Left ventricle myocardium inferior (tissue), 1 donor: ENCODE data around the gene MAGI2. TPM values are rescaled to one million over a fixed set of nuclear protein-coding genes. Genes with fewer than 3 reads are reported as not detected.

ENCODE experiments used
- DNase-seq: peaks from one replicate; pipeline ENCODE4 v3.0.0-alpha.2; 2020
- H3K27ac ChIP-seq: fragments of 200-600 bp; replicated peaks from 2 replicates; pipeline ENCODE4 v1.8.0; 2021
- H3K27me3 ChIP-seq: fragments of 200-600 bp; 2 replicates; pipeline ENCODE4 v1.8.0; 2021; ENCODE audit warnings: low read depth
- H3K36me3 ChIP-seq: fragments of 200-600 bp; 2 replicates; pipeline ENCODE4 v1.8.0; 2021
- H3K4me1 ChIP-seq: fragments of 200-600 bp; 2 replicates; pipeline ENCODE4 v1.8.0; 2021
- H3K4me3 ChIP-seq: fragments of 200-600 bp; 2 replicates; pipeline ENCODE4 v1.8.0; 2021; ENCODE audit warnings: mild to moderate bottlenecking, moderate library complexity
- H3K9me3 ChIP-seq: fragments of 200-600 bp; replicated peaks from 2 replicates; pipeline ENCODE4 v1.8.0; 2021
- intact Hi-C: fragments of 100-400 bp; cut with micrococcal nuclease; formaldehyde crosslinking; loops from one replicate; pipeline ENCODE4 v1.11.0; 2022
- total RNA-seq: library from RNA; stranded (reverse); fragmentation: NEBNext Ultra II Directional; extraction: Animal tissue kit (Norgen Biotek cat#: 25700); gene quantifications from one replicate; pipeline ENCODE4 v1.2.1, GENCODE V29; 2021
- TF ChIP-seq, protein P1 (sequence below): fragments of 200-600 bp; IDR thresholded peaks from 2 replicates; pipeline ENCODE4 v1.8.0; 2021; ENCODE audit warnings: antibody characterized with exemption, mild to moderate bottlenecking, borderline replicate concordance
- donor health status: DM: no; HTN: yes; CAD: no; lungs with severe emphysema.

The MAGI2 gene
- total RNA-seq, 1 donor from 2014 or later: 4.5 TPM

DNA sequence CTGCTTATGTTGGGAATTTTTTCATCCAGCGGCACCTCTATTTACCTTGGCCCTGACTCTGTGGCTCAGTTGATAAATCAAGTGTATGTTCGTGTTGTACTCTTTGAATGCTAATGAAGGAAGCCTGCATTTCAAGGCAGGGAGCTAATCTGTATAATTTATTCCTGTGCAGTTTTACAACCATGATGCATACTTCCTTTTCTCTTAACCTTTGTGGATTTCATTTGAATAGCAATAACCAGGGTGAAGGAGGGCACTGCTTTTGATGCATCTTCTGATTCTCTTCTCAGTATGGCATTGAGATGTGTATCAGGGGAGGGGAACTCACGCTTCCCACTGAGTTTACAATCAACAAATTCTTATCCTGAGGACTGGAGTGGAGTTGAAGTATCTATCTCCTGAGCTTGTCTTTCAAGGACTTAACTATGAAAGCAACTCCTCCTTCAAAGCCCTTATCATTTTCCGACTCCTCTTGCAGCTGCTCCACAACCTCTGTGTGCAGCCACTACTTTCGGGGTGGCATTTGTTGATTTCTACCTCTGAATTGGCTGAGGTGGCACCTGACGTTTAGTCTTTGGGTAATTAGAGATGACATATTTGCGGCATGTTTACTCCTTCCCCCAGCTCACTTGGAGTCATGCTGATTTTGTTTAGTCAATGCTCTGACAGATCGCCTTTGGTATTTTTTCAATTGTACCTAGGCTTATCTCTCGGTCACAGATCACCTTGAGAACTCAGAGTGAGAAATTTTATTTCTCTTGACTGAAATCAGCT lies 1379.7 kb downstream of the MAGI2 start:
- Histone ChIP-seq H3K27me3 (no peaks in the 10 kb centered on the region), H3K27ac (no peak overlapping the region), H3K4me3 (no peak overlapping the region), H3K4me1 (no peaks in the 10 kb centered on the region), H3K9me3 (no peaks in the 10 kb centered on the region), H3K36me3 (no peaks in the 10 kb centered on the region)
- no peak for DNase-seq
- TF ChIP-seq, protein P1, sequence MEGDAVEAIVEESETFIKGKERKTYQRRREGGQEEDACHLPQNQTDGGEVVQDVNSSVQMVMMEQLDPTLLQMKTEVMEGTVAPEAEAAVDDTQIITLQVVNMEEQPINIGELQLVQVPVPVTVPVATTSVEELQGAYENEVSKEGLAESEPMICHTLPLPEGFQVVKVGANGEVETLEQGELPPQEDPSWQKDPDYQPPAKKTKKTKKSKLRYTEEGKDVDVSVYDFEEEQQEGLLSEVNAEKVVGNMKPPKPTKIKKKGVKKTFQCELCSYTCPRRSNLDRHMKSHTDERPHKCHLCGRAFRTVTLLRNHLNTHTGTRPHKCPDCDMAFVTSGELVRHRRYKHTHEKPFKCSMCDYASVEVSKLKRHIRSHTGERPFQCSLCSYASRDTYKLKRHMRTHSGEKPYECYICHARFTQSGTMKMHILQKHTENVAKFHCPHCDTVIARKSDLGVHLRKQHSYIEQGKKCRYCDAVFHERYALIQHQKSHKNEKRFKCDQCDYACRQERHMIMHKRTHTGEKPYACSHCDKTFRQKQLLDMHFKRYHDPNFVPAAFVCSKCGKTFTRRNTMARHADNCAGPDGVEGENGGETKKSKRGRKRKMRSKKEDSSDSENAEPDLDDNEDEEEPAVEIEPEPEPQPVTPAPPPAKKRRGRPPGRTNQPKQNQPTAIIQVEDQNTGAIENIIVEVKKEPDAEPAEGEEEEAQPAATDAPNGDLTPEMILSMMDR: no peak
- intact Hi-C loops: no loop called here

DNA sequence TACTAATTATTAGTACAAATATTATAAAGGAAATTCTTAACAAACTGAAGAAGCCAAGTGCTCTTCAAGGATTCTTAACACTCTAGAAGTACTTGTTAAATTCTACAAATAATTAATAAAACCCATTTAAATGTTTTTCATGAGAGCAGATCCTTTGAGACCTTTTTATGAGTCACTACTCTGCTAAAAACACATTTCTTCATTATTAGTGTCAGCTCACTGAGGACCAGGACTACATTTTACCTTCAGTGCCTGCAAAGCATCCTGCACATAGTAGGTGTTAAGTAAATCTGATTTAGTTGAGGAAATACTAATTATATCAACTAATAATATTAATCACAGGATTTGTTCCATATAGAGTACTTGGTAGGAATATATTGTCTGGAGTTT lies 1381.3 kb downstream of the MAGI2 start:
- no peak for DNase-seq
- H3K4me3 ChIP-seq: no peak overlapping the region
- no peaks in the 10 kb centered on the region for H3K36me3 ChIP-seq
- no peaks in the 10 kb centered on the region for H3K27me3 ChIP-seq
- H3K9me3 ChIP-seq: no peaks in the 10 kb centered on the region
- TF ChIP-seq, protein P1: no peak
- H3K4me1 ChIP-seq: no peaks in the 10 kb centered on the region
- no peak overlapping the region for H3K27ac ChIP-seq
- intact Hi-C loops: no loop called here

DNA sequence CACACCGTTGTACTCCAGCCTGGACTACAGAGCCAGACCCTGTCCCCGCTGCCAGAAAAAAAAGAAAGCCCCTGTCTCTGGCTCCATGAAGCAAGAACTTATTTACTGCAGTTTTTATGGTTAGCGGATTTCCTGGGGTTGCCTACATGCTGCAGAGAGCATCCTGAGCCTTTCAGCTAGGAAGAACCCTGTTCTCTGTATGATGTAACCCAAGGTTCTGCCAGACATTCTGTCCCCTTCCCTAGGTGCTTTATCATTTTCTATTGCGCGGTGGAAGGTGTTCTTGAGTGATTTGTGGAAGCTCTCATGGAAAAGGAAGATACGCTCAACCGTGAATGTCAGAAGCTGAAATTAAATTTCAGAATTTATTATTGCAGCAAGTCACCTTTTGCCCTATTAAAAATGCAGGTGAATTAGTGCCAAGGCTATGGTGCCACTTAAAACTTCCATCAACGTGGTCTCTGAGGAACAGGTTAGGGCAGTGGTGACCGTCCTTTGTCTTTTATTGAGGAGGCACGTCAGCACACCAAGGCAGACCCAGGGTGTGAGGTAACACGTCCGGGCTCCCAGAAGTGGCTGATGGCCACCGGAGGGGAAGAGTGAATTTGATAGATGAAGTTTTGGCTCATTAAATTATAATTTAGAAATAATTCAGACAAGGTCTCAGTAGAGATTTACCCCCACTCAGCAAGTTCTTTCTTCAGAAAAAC lies 1381.8 kb downstream of the MAGI2 start:
- TF ChIP-seq, protein P1: no peak
- H3K4me3 ChIP-seq: no peak overlapping the region

DNA sequence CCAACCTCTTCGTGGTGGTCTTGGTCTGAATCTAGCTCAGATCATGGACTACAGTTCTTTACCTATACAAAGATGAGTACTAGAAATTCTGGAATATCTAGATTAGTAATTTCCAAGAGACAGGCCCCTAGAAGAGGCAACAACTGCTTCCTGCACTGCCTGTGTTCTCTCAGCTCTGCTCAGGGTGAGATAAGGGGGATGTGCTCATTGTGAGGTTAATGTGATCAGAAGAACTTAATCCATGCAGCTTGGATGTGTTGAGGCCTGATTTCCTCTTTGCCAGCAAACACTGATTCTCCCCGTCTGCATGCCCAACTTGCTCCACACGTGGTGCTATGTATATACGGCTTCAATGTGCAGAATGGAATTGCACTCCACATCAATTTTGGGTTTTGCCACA lies 1386.9 kb downstream of the MAGI2 start:
- no peak overlapping the region for H3K4me3 ChIP-seq
- no peak overlapping the region for H3K27ac ChIP-seq
- H3K36me3 ChIP-seq: no peaks in the 10 kb centered on the region
- no peak for DNase-seq
- H3K9me3 ChIP-seq: no peaks in the 10 kb centered on the region
- H3K4me1 ChIP-seq: no peaks in the 10 kb centered on the region
- intact Hi-C loops: no loop called here
- no peaks in the 10 kb centered on the region for H3K27me3 ChIP-seq
- TF ChIP-seq, protein P1: no peak

More for the DNA sequence above, 1381.8 kb downstream of the MAGI2 start:
- Histone ChIP-seq H3K4me1 (no peaks in the 10 kb centered on the region), H3K27me3 (no peaks in the 10 kb centered on the region), H3K27ac (no peak overlapping the region), H3K9me3 (no peaks in the 10 kb centered on the region), H3K36me3 (no peaks in the 10 kb centered on the region)
- DNase-seq: no peak
- intact Hi-C loops: no loop called here

DNA sequence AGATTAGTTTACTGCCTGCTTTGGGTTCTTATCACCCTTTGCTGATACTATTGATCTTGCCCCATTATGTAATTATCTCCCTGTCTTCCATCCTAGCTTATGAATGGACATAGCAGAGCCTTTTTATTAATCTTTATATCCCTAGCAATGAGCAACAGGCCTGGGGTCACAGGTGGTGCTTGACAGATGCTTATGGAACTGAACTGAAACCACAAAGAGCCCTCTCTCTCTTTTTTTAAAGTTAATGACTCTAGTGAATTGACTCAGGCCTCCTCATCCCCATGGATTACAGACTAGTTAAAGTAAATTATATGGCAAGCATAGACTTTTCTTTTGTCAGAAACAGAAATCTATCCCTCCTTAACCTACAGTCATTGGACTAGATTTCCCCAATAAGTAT lies 1389.7 kb downstream of the MAGI2 start:
- no peak overlapping the region for H3K4me3 ChIP-seq
- H3K4me1 ChIP-seq: no peaks in the 10 kb centered on the region
- TF ChIP-seq, protein P1: no peak
- H3K36me3 ChIP-seq: no peaks in the 10 kb centered on the region
- no peak for DNase-seq
- intact Hi-C loops: no loop called here
- H3K27me3 ChIP-seq: no peaks in the 10 kb centered on the region
- H3K27ac ChIP-seq: no peak overlapping the region
- no peaks in the 10 kb centered on the region for H3K9me3 ChIP-seq
